ENCODE results near the gene FHIP2A. TPM values are rescaled to one million over a fixed set of nuclear protein-coding genes. Genes with fewer than 3 reads are reported as not detected.

FHIP2A gene
- total RNA-seq, 1 donor from 2014 or later, result 25.7 TPM

DNA sequence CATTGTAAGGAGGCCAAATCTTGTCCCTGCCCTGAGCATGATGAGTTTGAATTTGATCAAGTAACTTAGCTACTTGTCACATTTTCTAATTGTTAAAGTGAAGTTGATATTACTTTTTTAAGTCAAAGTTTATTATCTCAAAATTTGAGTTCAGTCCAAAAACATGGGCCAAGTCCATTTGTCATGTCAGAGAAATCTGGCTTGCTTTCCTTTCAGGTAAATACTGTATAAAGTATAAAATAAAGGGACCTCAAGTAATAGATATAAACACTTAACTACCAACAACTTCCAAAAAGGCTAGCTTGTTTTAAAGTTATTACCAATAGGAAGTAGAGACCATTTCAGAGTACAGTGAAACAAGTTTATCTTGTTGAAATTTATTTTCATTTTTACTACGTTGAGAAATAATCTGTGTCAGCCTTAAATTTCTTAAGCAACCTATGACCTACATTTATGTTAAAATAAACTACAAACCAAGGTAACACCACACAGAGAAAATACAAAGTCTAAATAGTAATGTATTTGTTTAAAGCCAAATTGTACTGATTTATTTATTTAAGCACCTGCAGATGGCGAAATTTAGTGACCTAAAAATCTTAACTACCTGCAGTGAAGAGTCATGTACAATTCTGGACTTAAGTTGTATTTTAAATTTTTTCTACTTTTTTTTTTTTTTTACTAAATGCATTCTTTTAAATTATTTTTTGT, 36.5 kb downstream of the FHIP2A start:
- no peak for DNase-seq

DNA sequence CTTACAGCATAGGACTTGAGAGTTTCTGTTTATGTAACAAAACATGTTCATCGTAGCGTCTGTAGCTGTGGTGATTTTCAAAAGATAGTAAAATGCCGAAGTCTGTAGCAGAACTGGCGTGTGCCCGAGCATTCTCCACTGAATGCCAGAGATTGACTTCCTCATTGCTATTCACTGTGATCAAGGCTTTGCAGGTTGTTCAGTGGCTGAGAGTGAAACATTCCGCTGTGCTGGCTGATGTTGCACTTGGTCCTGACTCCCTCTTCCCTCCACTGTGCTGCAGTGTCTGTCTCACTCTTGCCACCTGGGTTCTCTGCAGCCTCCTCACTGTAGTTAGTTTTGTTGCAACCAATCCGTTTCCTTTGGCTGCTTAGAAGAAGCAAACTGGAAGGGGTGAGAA, 37.6 kb downstream of the FHIP2A start:
- no peak for DNase-seq

DNA sequence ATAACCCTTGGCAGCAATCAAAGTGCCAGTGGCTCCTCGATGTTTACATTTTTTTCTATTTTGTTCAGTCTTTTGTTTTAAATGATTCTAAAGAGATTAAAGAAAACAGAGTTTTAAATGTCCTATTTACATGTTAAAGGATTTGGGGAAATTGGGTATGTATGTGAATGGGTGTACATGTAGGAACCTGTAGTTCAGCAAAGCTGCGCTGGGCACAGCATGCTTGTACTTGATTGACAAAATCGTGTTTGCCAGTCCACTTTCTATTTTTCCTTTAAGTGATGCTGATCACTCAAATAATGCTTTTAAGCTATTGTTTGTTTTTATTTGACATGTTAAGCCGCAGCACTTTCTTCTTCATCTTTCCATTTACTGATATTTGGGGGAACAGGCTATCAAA, 40.9 kb downstream of the FHIP2A start:
- DNase-seq, result no peak

DNA sequence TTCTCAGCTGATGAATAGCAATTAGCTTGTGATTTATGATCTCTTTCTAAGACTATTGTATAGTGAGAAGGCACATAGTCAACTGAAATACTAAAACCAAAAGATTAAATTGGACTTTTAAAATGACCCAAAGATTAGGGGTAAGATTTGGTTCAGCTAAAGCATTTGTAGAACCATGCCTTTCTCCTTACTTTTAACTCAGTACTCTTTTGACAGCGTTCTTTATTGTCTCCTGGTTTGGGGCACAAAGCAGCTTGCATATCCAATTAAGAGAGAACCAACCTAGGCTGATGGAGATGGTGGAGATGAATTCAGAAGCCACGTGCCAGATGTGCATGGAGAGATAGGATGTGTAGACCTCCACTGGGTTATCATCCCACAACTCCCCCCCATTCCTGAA, 45.8 kb downstream of the FHIP2A start:
- DNase-seq, result no peak

DNA sequence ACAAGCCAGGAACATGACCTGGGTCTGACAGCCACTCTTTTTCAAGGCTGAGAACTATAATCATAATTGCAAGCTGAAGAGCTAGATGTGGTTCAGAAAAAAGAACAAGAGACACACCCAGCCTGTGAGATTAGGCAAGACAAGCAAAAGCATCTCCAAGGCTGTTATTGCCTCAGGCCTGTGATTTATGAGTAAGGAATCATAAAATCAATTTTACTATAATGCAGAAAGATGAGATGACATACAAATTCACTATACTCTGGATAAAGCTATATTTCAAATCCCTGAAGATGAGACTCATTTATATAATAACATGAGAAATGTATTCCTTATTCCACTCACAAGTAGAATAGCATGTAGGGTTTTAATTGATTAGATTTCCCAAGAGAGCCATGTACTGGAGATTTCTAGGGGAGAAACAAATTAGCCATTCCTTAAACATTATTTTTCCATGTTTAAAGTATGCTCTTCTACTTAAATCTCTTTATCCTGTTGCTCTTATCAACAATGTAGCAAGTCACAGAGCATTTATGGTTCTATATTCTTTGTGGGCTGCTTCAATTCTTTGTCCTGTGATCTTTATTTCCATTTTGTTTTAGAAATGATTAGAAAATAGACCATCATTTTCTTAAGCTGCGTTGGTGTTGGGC, 47.4 kb downstream of the FHIP2A start:
- DNase-seq, result no peak

DNA sequence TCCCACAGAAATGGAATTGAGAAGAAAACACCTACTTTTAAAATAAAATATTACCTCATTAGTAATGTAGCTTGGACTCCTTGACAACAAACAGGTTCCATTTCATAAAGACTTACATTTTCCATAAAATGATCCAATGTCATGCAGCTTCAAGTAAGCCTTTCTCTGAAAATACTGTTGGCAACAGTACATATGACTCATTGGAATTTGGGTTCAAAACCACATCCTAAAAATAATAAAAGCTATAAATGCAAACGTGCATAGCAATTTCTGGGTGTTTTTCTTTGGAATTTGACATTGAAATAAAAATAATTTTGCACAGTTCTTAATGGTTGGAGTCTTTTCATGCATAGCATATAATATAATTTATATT, 47.9 kb downstream of the FHIP2A start:
- DNase-seq, result peak; percentile 33

DNA sequence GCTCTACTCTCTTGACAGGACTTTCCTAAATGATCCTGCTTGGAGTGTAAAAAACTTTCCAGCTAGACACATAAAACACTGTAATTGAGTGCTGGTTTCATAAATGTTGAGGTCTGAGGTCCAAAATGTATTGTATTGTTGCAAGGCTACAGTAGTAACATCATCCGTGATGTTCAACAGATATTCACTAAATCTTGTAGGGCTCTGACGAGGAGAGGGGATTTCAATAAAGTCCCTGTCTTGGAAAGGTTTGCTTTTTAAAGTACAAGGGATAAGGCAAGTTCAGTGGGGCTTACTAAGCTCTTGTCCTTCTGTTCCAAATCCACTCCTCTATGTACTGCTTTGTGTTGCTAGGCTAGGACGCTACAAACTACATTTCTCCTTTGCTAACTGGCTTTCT, 48.9 kb downstream of the FHIP2A start:
- peak; percentile 16 for DNase-seq

DNA sequence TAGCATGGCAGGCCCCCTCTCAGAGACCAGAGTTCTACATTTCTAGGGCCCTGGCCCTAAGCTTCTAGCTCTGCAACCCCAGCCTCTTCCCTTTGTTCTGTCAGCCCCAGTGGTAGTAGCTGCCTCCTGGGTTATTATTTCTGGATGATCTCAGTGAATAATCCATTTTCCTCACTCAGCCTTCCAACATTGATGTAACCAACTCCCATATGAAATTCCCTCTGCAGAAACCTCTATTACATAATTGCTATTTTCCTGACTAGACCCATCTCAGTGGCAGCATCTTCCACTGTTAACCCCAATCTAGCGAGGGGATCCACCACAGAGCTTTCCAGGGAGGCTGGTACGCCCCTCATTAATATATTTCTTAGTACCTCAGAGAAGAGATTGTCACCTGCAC, 49.8 kb downstream of the FHIP2A start:
- no peak for DNase-seq

Other genes starting within 250 kb of the FHIP2A start
- gene ABLIM1, start 163.5 kb upstream of the FHIP2A start, total RNA-seq, result 66.2 TPM
- gene TRUB1, start 116.4 kb downstream of the FHIP2A start, total RNA-seq, result 21.1 TPM